Uterus (tissue), 2 donors: Measurements from ENCODE around the gene MCL1.

Experiments
- CTCF ChIP-seq, 4 experiments: fragments of 200-600 bp in 2 of 4; fragments of 450-650 bp in 2 of 4; sonication (generic) in 2 of 4; IDR thresholded peaks; one replicate each; pipeline ENCODE4 v1.5.1; 2016 to 2019; ENCODE audit warnings: antibody characterized with exemption in 4 of 4, mild to moderate bottlenecking in 2 of 4, moderate library complexity in 1 of 4
- POLR2A ChIP-seq, 2 donors: fragments of 450-650 bp; IDR thresholded peaks; one replicate each; pipeline ENCODE4 v1.6.1; 2016; ENCODE audit warnings: antibody characterized with exemption in 2 of 2, mild to moderate bottlenecking in 1 of 2, moderate library complexity in 1 of 2

- TF ChIP-seq CTCF (IDR thresholded peaks at IDR 0.05) (no peak), POLR2A (IDR thresholded peaks at IDR 0.05) (no peak)
Observed at GRCh38 chr1:150576794-150577556, 2.4 kb downstream of the MCL1 start.
